ENCODE results near the gene RSRP1. TPM values are rescaled to one million over a fixed set of nuclear protein-coding genes. Genes with fewer than 3 reads are reported as not detected.

RSRP1 gene
- total RNA-seq: 116 and 128 TPM in 2 replicates

GRCh38 chr1:25247024-25247828, at the start of gene RSRP1:
Gene RSRP1 (minus strand): TSS chr1:25247454. CDS start chr1:25246963, 491 bp downstream.

GRCh38 chr1:25272238-25272637, 25.0 kb upstream of the RSRP1 start, which contains the start of gene RHD:
Gene RHD (plus strand): TSS chr1:25272509. CDS start chr1:25272548, 39 bp downstream.

GRCh38 chr1:25232027-25232865, 15.0 kb downstream of the RSRP1 start, which contains the start of gene SYF2:
Gene SYF2 (minus strand): TSS chr1:25232502. CDS start chr1:25232467, 35 bp downstream.

Other genes with a start within 250 kb of the RSRP1 start
- gene SYF2, start 15.0 kb downstream of the RSRP1 start, total RNA-seq: 33.7 and 41.8 TPM in 2 replicates
- gene RHD, start 25.1 kb upstream of the RSRP1 start, total RNA-seq: not detected in 2 replicates
- 154 and 205 TPM in 2 replicates for gene TMEM50A, start 90.9 kb upstream of the RSRP1 start, total RNA-seq
- 0.79 and 0.81 TPM in 2 replicates for gene RHCE, start 173.4 kb upstream of the RSRP1 start, total RNA-seq
- 17.0 and 17.3 TPM in 2 replicates for gene MACO1, start 183.4 kb upstream of the RSRP1 start, total RNA-seq

All from aortic smooth muscle cell (primary cell).